HepG2 (cell line): ENCODE data around the gene ATP2C2. TPM values are rescaled to one million over a fixed set of nuclear protein-coding genes. Genes with fewer than 3 reads are reported as not detected.

Experiments
- ATAC-seq: fragments of 200-7000 bp; cut with Tn5 transposase; 3 replicates; pipeline ENCODE4 v1.9.1; 2020; ENCODE audit warnings: mild to moderate bottlenecking, moderate library complexity
- BruUV-seq: library from RNA; stranded (reverse); fragments of 400-500 nt; replicated peaks from 2 replicates; lab custom pipeline; 2021; lab: Mats Ljungman, UMichigan
- CTCF ChIA-PET: fragments of 300-600 bp; formaldehyde crosslinking; extraction: SDS; loops from one replicate; lab custom pipeline; 2021; ENCODE audit warnings: low total read pairs, inconsistent platforms, low intra/inter-chr PET ratio; lab: Yijun Ruan, JAX
- POLR2A ChIA-PET: fragments of 350-600 bp; sonication (Branson Sonifier 250); formaldehyde crosslinking; loops from one replicate; lab custom pipeline; 2020; ENCODE audit warnings: antibody characterized with exemption, inconsistent platforms; lab: Yijun Ruan, JAX
- DNase-seq: peaks from one replicate; pipeline ENCODE4 v3.0.0-alpha.2; 2015; ENCODE audit warnings: low spot score
- FAIRE-seq: peaks from 3 replicates; lab custom pipeline; 2011; peaks lifted over from hg19 to GRCh38; lab: Jason Lieb, UNC
- H2AFZ ChIP-seq: one replicate; pipeline ENCODE4 v1.6.1; 2011; ENCODE audit warnings: low read length, inconsistent platforms
- H3K27ac ChIP-seq: fragments of 300-600 bp; 3 replicates; pipeline ENCODE4 v1.8.0; 2011; ENCODE audit warnings: mixed run types, mild to moderate bottlenecking, mixed read lengths, low read length, inconsistent platforms; ENCODE audit not compliant: insufficient read depth; ENCODE audit errors: extremely low read length
- H3K27me3 ChIP-seq, 2 experiments: fragments of 200-600 bp in 1 of 2; 2 replicates in 1 of 2; 3 replicates in 1 of 2; pipeline versions ENCODE4 v1.6.0 to v1.8.0; 2011; ENCODE audit warnings: low read length in 2 of 2, mild to moderate bottlenecking in 2 of 2, moderate library complexity in 2 of 2, inconsistent platforms in 1 of 2; ENCODE audit not compliant: insufficient read depth in 2 of 2, control insufficient read depth in 1 of 2
- H3K36me3 ChIP-seq, 2 experiments: fragments of 200-600 bp in 1 of 2; replicated peaks in 1 of 2; 2 replicates in 1 of 2; 3 replicates in 1 of 2; pipeline versions ENCODE4 v1.5.1 to v1.8.0; 2011; ENCODE audit warnings: low read length in 2 of 2, inconsistent platforms in 1 of 2; ENCODE audit not compliant: insufficient read depth in 2 of 2, control insufficient read depth in 1 of 2
- H3K4me1 ChIP-seq: 2 replicates; pipeline ENCODE4 v1.5.1; 2012; ENCODE audit warnings: low read length, inconsistent platforms; ENCODE audit not compliant: insufficient read depth
- H3K4me2 ChIP-seq: 2 replicates; pipeline ENCODE4 v1.6.0; 2011; ENCODE audit warnings: low read depth, low read length, inconsistent platforms
- H3K4me3 ChIP-seq, 3 experiments: fragments of 200-600 bp in 1 of 3; sonication (generic), shearing (Covaris generic) in 1 of 3; replicated peaks in 1 of 3; 2 replicates each; pipeline ENCODE4 v1.5.1; 2011 to 2016; ENCODE audit warnings: low read length in 3 of 3, inconsistent platforms in 2 of 3, low read depth in 2 of 3, mild to moderate bottlenecking in 2 of 3, control low read depth in 1 of 3, mixed read lengths in 1 of 3; ENCODE audit not compliant: insufficient read depth in 1 of 3
- H3K79me2 ChIP-seq: one replicate; pipeline ENCODE4 v1.6.1; 2011; ENCODE audit warnings: low read length, inconsistent platforms; ENCODE audit not compliant: insufficient read depth
- H3K9ac ChIP-seq: 2 replicates; pipeline ENCODE4 v1.6.0; 2011; ENCODE audit warnings: mild to moderate bottlenecking, low read depth, low read length, inconsistent platforms; ENCODE audit not compliant: insufficient read depth
- H3K9me3 ChIP-seq: 2 replicates; pipeline ENCODE4 v1.5.1; 2012; ENCODE audit warnings: mild to moderate bottlenecking, low read length
- H4K20me1 ChIP-seq: 2 replicates; pipeline ENCODE4 v1.6.0; 2011; ENCODE audit warnings: inconsistent platforms, mild to moderate bottlenecking, low read length, moderate library complexity; ENCODE audit not compliant: insufficient read depth
- DR1 ChIP-seq: sonication (generic); formaldehyde crosslinking; IDR thresholded peaks from 2 replicates; pipeline ENCODE4 v1.8.0; 2021; ENCODE audit warnings: mild to moderate bottlenecking, missing genetic modification reagents, inconsistent platforms
- GLMP ChIP-seq: sonication (generic); formaldehyde crosslinking; IDR thresholded peaks from 2 replicates; pipeline ENCODE4 v1.9.0; 2021; ENCODE audit warnings: missing genetic modification reagents, mild to moderate bottlenecking, borderline replicate concordance
- HMG20A ChIP-seq: IDR thresholded peaks from 2 replicates; pipeline ENCODE4 v1.6.1; 2016; ENCODE audit warnings: borderline replicate concordance
- HNRNPUL1 ChIP-seq: fragments of 200-400 bp; formaldehyde crosslinking; IDR thresholded peaks from 2 replicates; pipeline ENCODE4 v1.6.1; 2017; ENCODE audit warnings: low read depth, mild to moderate bottlenecking, low read length, moderate library complexity
- KAT2B ChIP-seq: fragments of 150-350 bp; IDR thresholded peaks from 2 replicates; pipeline ENCODE4 v1.6.1; 2014; ENCODE audit warnings: low read depth, low read length, borderline replicate concordance
- KDM4B ChIP-seq: sonication (generic); formaldehyde crosslinking; IDR thresholded peaks from 2 replicates; pipeline ENCODE4 v1.4.0; 2020; ENCODE audit warnings: missing genetic modification reagents
- SMAD1 ChIP-seq: sonication (generic); formaldehyde crosslinking; IDR thresholded peaks from 2 replicates; pipeline ENCODE4 v1.4.0; 2020; ENCODE audit warnings: missing genetic modification reagents, low read depth, mild to moderate bottlenecking, borderline replicate concordance
- ZMYM4 ChIP-seq: sonication (generic); formaldehyde crosslinking; IDR thresholded peaks from 2 replicates; pipeline ENCODE4 v1.8.1; 2023; ENCODE audit warnings: mild to moderate bottlenecking, missing genetic modification reagents
- WGBS: methylation state at CpG from one replicate; pipeline ENCODE4 v1.1.6; 2017; ENCODE audit warnings: low lambda C conversion rate; 5-methylcytosine and 5-hydroxymethylcytosine counted together
- in situ Hi-C: cut with HindIII; loops from 2 replicates; pipeline ENCODE4 v1.10.0; 2017; ENCODE audit warnings: low pct_unique_long_range_greater_than_20kb; ENCODE audit not compliant: extremely low pct_ligation_motif_present
- intact Hi-C: fragments of 100-400 bp; cut with micrococcal nuclease; formaldehyde crosslinking; loops from one replicate; pipeline ENCODE4 v1.10.0; 2022; ENCODE audit not compliant: unreplicated experiment
- polyA plus RNA-seq, 8 experiments: library from polyadenylated mRNA; depleted of rRNA in 3 of 8; stranded (reverse) in 7 of 8; unstranded in 1 of 8; fragments of >200 nt; fragmentation: Illumina TruSeq in 4 of 8; extraction: Trizol in 4 of 8; gene quantifications; 2 replicates each; pipeline versions ENCODE4 v1.2.1 to v1.2.3, GENCODE V29; 2011 to 2016; ENCODE audit warnings: low read depth in 4 of 8, missing spikeins in 1 of 8, mixed read lengths in 1 of 8; ENCODE audit not compliant: insufficient read depth in 1 of 8
- total RNA-seq, 5 experiments: library from RNA; depleted of rRNA; stranded (reverse); fragments of >200 nt; fragmentation: Illumina TruSeq; extraction: Trizol; gene quantifications; 2 replicates each; pipeline ENCODE4 v1.2.3, GENCODE V29; 2016; ENCODE audit warnings: low read depth in 1 of 5
- TF ChIP-seq, protein P1 (sequence below): sonication (generic); formaldehyde crosslinking; IDR thresholded peaks from 2 replicates; pipeline ENCODE4 v1.4.0; 2020; ENCODE audit warnings: missing genetic modification reagents
- TF ChIP-seq, protein P2 (sequence below): sonication (generic); formaldehyde crosslinking; IDR thresholded peaks from 2 replicates; pipeline ENCODE4 v1.4.0; 2020; ENCODE audit warnings: missing genetic modification reagents, borderline replicate concordance
- TF ChIP-seq, protein P3 (sequence below): sonication (generic); formaldehyde crosslinking; IDR thresholded peaks from 2 replicates; pipeline ENCODE4 v1.4.0; 2020; ENCODE audit warnings: mild to moderate bottlenecking, missing genetic modification reagents, borderline replicate concordance

ATP2C2 gene
- total and polyA plus RNA-seq, 2 of the 13 experiments (the other 11 are each of a cell fraction or from before 2014, with no cell fraction given), result 0.07 TPM; not detected in 1

DNA sequence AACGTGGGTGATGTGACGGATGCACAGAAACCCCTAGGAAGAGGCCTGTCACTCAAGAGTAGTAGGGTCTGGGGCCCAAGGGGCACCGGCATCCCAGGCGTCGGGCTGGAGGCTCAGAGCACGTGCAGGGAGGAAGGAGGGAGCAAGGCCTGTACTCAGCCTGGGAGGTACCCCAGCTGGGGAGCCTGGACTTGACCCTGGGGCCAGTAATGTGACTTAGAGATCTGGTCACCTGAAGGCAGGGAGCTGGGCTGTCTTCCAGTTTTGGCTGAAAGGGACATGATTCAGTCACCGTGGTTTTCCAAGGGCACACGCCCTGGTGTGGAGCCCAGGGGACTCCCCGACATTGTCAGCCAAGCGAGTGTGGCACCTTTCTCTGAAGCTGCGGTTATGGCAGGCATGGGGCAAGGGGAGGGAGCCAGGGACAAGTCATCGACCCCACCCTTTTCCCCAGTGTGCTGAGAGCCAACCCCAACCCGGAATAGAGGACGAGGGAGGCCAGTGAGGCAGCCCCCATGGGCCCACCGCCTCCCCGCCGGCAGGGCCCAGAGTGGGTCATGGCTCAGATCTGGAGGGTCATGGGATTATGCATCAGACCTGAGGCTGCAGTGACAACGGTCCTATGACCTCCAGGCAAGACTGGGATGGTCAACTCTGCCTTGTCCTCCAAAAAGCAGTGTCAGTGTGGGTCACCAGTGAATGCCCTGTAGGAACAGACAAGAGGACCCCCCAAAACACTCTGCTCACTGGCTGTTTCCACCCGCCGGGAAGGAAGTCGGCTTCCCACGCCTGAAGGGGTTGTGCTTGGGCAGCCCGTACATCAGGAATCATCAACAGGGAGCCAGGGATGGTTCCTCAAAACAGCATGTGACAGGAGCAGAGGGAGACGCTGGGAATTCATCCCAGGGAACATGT is 94.2 kb downstream of the ATP2C2 start:
- Histone ChIP-seq H3K4me3 (no peak overlapping the region), H3K4me2 (no peak overlapping the region), H3K36me3 (peaks cover 0 to 2% of the 10 kb centered on the region in 2 experiments; a peak in 1 of 5 replicates), H3K4me1 (no peaks in the 10 kb centered on the region), H4K20me1 (no peaks in the 10 kb centered on the region), H3K27ac (no peak overlapping the region), H3K79me2 (no peaks in the 10 kb centered on the region), H3K9ac (no peak overlapping the region), H3K9me3 (peaks cover 15% of the 10 kb centered on the region), H2AFZ (no peak overlapping the region), H3K27me3 (no peaks in the 10 kb centered on the region)
- no peak for ATAC-seq
- ChIA-PET POLR2A (no interaction called here), CTCF (no interaction called here)
- DNase-seq, result no peak
- in situ Hi-C loops, result no loop called here
- intact Hi-C loops, result no loop called here
- BruUV-seq, result no TSS peak
- WGBS, result 87% methylated on average over 22 of the region's 24 CpGs
- no peak for FAIRE-seq
- TF ChIP-seq KAT2B, result no peak
- TF ChIP-seq SMAD1, result no peak
- TF ChIP-seq ZMYM4 (CRISPR knock-in tag), result no peak
- no peak for TF ChIP-seq HMG20A (CRISPR knock-in tag)
- TF ChIP-seq DR1 (CRISPR knock-in tag), result no peak
- TF ChIP-seq, protein P1, sequence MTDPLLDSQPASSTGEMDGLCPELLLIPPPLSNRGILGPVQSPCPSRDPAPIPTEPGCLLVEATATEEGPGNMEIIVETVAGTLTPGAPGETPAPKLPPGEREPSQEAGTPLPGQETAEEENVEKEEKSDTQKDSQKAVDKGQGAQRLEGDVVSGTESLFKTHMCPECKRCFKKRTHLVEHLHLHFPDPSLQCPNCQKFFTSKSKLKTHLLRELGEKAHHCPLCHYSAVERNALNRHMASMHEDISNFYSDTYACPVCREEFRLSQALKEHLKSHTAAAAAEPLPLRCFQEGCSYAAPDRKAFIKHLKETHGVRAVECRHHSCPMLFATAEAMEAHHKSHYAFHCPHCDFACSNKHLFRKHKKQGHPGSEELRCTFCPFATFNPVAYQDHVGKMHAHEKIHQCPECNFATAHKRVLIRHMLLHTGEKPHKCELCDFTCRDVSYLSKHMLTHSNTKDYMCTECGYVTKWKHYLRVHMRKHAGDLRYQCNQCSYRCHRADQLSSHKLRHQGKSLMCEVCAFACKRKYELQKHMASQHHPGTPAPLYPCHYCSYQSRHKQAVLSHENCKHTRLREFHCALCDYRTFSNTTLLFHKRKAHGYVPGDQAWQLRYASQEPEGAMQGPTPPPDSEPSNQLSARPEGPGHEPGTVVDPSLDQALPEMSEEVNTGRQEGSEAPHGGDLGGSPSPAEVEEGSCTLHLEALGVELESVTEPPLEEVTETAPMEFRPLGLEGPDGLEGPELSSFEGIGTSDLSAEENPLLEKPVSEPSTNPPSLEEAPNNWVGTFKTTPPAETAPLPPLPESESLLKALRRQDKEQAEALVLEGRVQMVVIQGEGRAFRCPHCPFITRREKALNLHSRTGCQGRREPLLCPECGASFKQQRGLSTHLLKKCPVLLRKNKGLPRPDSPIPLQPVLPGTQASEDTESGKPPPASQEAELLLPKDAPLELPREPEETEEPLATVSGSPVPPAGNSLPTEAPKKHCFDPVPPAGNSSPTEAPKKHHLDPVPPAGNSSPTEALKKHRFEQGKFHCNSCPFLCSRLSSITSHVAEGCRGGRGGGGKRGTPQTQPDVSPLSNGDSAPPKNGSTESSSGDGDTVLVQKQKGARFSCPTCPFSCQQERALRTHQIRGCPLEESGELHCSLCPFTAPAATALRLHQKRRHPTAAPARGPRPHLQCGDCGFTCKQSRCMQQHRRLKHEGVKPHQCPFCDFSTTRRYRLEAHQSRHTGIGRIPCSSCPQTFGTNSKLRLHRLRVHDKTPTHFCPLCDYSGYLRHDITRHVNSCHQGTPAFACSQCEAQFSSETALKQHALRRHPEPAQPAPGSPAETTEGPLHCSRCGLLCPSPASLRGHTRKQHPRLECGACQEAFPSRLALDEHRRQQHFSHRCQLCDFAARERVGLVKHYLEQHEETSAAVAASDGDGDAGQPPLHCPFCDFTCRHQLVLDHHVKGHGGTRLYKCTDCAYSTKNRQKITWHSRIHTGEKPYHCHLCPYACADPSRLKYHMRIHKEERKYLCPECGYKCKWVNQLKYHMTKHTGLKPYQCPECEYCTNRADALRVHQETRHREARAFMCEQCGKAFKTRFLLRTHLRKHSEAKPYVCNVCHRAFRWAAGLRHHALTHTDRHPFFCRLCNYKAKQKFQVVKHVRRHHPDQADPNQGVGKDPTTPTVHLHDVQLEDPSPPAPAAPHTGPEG, result no peak
- TF ChIP-seq GLMP (CRISPR knock-in tag), result no peak
- TF ChIP-seq, protein P2, sequence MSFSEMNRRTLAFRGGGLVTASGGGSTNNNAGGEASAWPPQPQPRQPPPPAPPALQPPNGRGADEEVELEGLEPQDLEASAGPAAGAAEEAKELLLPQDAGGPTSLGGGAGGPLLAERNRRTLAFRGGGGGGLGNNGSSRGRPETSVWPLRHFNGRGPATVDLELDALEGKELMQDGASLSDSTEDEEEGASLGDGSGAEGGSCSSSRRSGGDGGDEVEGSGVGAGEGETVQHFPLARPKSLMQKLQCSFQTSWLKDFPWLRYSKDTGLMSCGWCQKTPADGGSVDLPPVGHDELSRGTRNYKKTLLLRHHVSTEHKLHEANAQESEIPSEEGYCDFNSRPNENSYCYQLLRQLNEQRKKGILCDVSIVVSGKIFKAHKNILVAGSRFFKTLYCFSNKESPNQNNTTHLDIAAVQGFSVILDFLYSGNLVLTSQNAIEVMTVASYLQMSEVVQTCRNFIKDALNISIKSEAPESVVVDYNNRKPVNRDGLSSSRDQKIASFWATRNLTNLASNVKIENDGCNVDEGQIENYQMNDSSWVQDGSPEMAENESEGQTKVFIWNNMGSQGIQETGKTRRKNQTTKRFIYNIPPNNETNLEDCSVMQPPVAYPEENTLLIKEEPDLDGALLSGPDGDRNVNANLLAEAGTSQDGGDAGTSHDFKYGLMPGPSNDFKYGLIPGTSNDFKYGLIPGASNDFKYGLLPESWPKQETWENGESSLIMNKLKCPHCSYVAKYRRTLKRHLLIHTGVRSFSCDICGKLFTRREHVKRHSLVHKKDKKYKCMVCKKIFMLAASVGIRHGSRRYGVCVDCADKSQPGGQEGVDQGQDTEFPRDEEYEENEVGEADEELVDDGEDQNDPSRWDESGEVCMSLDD (CRISPR knock-in tag), result no peak
- TF ChIP-seq HNRNPUL1, result no peak
- TF ChIP-seq, protein P3, sequence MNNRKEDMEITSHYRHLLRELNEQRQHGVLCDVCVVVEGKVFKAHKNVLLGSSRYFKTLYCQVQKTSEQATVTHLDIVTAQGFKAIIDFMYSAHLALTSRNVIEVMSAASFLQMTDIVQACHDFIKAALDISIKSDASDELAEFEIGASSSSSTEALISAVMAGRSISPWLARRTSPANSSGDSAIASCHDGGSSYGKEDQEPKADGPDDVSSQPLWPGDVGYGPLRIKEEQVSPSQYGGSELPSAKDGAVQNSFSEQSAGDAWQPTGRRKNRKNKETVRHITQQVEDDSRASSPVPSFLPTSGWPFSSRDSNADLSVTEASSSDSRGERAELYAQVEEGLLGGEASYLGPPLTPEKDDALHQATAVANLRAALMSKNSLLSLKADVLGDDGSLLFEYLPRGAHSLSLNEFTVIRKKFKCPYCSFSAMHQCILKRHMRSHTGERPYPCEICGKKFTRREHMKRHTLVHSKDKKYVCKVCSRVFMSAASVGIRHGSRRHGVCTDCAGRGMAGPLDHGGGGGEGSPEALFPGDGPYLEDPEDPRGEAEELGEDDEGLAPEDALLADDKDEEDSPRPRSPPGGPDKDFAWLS, result no peak
- no peak for TF ChIP-seq KDM4B (CRISPR knock-in tag)
